CD4-positive, alpha-beta T cell treated with Interleukin-6 at 100 ng/mL for 8 hours (primary cell): ENCODE data around the gene PACC1.
A peak's percentile ranks its signal among the peaks of the same experiment; 100 is the strongest.

Experiments used
- DNase-seq: peaks from one replicate; pipeline ENCODE4 v3.0.0-alpha.2; 2020; ENCODE audit warnings: mixed read lengths, low spot score

The PACC1 gene

DNA sequence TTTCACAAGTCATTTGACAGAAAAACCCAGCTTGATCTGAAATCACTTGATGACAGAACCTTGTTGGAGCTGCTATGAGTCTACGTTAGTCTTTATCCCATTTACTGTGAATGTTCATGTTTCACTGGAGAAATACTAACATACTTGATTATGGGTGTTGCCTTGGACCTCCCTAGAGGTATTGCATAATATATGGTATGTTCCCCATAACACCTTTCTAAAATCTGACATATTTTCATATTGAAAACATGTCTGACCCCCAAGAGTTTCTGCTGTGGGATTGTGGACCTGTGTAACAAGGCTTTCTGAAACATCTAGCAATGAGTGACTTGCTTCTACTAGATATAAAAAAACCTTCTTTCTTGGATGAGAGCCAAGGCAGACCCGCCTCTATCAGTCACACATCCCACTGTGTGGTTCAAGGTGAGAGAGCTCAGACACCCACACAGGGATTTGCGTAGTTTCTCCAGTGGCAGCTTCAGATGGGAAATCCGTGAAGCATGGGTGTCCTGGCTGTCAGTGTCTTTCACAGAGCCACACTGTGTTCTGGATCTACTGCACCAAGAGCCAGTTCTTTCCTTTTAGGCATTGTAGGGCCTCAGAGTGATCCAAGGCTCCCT, 22.6 kb upstream of the PACC1 start:
- no peak for DNase-seq

DNA sequence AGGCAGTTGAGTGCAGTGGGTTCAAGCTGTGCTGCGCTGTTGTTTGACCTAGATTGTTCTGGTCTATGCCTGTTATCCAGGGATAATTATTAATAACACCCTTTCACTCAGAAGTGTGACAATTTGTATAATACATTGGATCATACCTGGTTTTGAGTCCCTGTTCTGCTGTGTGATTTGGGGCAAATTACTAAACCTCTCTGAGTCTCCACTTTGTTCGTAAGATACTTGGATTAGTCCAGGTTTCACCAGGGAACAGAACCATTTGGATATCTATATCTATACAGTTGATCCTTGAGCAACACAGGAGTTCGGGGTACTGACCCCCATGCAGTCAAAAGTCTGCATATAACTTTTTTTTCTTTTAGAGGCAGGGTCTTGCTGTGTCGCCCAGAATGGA, 20.3 kb upstream of the PACC1 start:
- DNase-seq, result no peak

DNA sequence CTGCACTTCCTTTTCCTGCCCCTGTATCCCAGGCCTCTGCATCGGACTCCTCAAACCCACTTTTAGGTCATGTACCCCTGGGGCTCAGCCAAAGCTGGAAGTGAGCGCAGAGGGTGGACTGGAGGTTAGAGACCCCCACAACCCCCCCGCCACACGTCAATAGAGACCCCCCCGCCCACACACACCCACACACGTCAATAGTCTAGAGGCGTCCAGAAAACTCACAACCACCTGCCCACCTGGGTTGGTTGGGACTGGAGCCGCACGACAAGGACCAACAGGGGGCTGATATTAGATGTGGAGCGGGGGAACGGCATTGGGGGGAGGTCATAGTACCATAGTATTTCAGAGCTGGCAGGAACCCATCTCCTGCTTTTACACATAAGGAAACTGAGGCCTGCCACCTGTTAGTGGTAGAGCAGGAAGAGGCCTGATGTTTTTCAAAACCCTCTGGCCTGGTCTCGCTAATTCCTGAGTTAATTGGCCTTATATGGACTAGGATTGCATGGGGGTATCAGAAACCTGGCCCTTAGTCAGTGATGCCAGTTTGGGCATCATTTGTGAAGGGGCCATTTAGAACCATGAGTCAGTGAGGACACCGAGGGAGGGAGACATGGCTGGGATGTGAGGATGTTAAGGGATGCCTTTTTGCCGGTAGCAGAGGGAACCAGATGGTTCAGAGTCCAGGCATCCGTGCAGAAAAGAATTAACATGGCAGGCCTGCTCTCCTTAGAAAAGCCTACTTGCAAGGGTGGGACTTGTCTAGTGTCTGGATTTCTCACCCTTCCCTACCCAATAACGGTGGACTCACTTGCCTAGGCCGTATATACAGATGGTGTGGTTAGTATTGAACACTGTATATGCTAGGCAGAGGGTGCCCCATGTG, 19.1 kb upstream of the PACC1 start:
- no peak for DNase-seq

DNA sequence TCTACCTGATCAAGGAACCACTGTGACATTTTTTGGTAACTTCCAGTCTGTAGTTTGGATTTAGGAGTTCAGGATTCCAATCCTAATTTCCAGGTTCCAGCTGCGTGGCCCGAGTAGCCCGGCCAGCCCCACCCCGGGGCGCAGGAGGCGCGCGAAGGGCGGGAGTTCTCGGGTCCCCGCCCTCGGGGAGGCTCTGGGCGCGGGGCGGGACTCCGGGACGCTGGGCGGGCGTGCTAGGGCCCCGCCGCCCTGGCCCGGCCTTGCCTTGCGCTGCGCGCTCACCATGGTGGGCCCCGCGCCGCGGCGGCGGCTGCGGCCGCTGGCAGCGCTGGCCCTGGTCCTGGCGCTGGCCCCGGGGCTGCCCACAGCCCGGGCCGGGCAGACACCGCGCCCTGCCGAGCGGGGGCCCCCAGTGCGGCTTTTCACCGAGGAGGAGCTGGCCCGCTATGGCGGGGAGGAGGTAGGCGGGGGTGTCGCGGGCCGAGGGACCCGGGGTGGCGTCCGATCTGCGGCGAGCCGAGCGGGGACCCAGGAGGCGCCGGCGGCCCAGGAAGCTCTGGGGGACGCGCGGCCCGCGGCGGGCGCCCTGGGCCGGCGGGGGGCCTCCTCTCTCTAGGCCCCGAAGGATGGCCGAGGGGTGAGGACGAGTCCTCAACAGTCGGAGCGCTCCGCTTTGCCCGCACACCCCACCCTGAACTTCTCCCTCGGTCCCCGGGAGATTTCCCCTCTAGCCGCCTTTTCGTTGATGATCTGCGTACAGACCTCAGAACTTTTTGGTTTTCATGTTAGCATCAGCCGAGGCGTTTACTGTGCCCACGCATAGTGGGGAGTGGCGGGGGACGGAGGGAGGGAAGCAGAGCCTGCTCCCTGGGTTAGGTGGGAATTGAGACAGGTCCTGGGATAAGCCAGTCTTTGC, 18.2 kb upstream of the PACC1 start, which contains the start of gene NENF:
Gene NENF, plus strand, starts transcription at position 260 of the 916 bp plus-strand sequence. Its CDS starts 24 bp downstream, at position 284.
- peak; percentile 68 for DNase-seq

DNA sequence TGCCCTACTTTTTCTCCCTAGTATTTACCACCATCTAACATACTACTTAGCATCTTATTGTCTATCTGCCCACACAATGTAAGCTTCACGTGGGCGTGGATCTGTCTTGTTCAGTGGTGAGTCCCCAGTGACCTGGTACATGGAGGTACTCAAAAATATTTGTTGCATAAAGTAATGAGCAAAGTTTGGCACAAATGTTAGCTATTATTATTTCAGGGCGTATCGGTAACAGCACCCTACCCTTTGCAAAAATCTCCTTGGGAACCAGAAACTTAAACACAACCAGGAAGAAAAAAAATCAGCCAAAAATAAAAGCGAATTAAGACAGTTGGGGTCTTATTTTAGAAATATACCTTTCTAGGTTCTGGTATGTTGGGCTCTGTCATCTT, 17.6 kb upstream of the PACC1 start:
- no peak for DNase-seq

DNA sequence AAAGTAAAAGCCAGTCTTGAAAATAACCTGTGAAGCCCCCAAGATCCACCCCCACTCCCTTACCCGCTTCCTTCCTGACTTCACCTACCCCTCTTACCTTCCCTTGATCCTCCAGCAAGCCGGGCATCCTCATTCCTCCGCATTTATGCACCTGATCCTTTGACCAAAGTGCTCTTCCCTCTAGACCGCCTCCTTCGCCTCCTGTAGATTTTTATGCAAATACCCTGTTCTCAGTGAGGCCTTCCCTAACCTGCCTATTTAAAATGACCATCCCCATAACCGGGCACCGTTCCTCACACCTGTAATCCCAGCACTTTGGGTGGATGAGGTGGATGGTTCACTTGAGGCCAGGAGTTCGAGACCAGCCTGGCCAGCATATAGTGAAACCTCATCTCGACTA, 17.0 kb upstream of the PACC1 start:
- DNase-seq, result no peak

DNA sequence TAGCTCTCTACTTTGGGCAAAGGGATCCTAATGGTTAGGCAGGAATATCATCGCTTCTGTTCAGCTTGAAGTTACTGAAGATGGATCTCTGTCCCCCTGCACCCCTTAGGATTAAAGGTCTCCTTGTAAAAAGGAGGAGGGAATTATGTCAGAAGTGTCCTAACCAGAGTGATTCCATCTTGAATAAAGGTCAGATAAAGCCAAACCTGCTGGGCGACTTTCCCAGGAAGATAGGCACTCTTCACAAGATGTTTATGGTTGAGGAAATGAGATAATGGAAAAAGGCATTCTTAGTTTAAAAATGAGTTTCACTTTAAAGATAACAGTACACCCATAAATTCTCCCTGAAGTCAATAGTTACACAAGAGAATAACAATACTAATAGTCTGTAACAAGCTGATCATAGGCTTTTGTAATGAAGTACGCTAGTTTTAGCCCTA, 16.3 kb upstream of the PACC1 start:
- no peak for DNase-seq

DNA sequence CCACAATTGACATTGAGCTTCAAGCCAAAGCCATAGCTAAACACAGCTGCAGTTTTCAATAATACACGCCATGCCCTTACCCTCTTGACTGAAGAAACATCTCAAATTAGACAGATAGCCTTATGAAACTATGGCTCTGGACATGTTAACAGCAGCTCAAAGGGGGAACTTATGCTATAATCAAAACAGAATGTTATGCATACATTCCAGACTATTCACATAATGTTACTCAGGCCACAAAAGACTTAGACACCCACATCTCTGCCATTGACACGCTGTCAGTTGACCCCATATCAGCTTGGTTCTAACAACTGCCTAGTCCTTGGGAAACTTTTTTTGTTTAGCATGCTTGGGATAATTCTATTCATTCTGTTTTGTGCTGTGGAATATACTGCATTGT, 15.7 kb upstream of the PACC1 start:
- no peak for DNase-seq

DNA sequence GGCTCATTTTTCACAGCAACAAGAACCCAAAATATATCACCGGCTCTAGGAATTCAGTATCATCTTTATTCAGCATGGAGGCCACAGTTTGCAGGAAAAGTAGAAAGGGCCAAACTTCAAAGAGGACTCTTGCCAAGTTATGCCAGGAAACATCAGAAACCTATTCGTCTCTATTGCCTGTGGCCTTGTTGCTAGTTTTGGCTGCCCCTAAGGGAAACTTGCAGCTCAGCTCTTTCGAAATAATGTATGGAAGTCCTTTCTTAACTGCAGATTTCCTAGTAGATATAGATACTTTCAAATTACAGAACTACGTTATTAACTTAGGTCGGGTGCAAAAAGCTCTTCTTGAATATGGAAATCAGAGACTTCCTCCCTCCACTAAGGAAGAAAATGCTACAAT, 13.8 kb upstream of the PACC1 start:
- no peak for DNase-seq

DNA sequence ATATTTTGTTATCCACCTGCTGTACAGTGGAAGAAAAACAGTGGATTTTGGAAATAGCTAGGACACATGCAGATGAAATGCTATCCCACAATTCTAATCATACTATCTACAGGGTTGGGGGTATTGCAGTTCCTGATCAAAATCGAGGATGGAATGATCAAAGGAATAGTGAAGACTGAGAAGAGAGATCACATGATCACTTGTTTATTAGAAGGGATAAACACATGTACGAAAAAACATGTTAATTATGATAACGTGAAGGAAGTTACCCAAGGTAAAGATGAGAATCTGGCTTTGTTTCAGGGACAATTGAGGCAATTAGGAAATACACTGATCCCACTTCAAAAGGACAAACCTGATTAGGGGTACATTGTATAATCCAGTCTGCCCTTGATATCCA, 9.2 kb upstream of the PACC1 start:
- DNase-seq, result no peak

DNA sequence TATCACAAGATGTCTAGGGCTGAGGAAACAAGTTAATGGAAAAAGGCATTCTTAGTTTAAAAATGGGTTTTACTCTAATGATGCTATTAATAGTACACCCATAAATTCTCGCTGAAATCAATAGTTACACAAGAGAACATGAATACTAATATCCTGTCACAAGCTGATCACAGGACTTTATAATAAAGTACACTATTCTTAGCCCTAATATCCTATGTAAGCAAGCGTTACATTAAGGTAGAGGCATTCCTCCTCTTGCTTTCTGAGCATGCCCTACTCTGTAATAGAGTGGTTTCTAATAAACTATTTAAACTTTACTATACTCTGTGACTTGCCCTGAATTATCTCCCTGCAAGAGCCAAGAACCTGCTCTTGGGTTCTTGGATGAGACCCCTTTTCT, 6.5 kb upstream of the PACC1 start:
- no peak for DNase-seq

DNA sequence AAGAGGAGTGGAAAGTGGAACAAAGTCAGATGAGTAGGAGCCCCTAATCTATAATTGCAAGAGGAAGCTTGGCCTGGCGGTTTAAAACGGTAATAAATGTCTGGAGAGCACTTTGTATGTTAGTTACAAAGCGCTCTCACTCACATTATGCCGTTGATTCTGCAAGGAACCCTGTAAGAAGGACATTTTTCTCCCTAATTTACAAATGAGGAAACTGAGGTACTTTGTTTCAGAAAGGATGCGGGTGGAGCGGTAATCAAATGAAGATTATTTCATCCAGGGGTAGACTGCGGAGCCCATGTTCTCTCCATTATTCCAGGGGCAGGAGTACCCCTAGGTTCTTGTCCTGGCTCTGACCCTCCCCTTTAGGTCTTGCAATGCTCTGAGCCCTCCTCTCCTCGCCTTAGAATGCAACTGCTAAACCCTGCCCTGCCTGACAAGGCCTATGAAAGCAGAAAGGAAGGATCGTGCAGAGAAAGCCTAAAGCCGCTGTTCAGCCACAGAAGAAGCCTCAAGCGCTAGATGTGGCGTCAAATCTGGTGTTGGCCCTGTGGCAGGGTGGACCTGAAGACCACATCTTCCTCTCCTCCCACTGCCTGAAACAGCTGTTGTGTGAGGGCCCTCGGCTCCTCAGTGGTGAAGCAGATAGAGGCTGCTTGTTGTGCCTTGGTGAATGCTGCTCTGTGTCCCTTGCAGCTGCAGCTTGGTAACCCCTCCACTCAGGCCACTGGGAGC, 588 bp upstream of the PACC1 start:
- no peak for DNase-seq

DNA sequence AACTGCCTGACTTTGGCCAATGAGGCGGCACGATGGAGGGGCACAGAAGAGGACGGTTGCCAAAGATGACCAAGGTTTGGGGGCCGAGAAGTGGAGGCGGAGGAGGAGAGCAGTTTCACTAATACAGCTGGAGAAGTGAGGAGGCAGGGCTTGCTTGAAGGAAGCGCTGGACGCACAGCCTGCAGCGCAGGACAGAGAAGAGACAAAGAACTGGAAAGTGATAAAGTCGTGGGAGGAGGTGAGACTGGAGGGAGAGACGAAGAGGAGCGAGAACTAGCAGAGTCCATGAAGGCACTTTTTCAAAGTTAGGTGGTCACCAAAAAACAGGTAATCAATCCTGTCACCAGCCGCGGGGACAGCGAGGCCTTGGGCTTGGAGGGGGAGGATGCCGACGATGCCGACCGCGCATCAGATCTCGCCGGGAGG, 771 bp downstream of the PACC1 start:
- no peak for DNase-seq

DNA sequence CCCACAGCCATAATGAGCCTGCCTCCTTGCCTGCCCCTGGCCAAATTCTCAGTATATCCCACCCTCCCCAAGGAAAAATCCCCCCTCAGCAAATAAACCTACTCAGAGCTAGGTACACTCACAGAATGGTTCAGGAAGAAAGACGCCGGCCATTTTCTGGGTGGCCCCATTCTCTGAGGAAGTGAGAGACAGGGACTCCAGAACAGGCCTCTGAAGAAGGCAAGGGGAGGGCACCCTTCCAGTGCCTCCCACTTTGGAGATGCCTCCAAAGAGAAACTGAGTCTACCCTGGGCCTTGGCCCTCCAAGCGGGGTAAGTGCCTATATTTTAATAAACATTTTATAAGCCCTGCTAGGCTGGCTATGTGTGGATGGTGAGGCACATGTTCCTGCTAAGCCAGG, 2.3 kb downstream of the PACC1 start:
- DNase-seq, result no peak

DNA sequence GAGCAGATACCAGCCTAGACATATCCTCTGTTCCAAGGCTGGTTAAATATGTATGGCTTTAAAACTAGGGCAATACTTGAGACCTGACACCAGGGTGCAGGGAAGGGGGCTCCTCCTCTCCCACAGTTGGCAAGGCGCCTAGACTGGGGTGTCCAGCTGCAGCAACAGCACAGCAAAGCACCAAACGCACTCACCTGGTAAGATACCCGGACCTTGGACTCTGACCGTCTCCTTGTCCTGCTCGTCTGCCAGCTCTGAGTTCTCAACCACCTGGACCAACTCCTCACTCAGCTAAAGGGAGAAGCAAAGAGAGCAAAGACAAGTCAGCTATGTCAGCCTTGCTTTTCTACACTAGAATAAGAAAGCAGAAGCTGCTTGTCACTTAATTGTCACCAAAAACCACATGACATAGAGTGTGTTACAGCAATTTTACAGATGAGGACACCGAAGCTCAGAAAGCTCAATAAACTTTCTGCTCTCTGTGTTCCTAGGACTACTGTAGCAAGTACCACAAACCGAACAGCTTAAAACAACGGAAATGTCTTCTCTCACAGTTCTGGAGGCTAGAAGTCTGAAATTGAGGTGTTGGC, 4.4 kb downstream of the PACC1 start:
- no peak for DNase-seq

DNA sequence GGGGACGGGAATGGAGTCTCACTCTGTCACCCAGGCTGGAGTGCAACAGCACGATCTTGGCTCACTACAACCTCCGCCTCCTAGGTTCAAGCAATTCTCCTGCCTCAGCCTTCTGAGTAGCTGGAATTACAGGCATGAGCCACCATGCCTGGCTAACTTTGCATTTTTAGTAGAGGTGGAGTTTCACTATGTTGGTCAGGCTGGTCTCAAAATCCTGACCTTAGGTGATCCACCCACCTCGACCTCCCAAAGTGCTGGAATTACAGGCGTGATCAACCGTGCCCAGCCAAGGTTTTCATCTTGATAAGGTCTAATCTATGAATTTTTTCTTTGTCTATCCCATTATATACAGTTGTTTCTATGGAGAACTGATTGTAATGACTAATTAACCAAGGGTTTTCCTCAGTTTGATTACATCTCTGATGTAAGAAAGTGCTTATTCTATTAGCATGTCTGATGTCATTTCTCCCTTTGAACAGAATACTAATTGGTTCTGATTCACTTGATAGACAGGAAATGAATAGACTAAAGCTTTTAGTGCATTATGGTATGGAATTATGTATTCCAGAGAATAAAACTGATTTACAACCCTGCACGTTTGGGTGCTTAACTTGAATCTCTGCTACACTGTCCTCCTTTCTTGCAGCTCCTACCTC, 11.9 kb downstream of the PACC1 start:
- DNase-seq, result no peak

DNA sequence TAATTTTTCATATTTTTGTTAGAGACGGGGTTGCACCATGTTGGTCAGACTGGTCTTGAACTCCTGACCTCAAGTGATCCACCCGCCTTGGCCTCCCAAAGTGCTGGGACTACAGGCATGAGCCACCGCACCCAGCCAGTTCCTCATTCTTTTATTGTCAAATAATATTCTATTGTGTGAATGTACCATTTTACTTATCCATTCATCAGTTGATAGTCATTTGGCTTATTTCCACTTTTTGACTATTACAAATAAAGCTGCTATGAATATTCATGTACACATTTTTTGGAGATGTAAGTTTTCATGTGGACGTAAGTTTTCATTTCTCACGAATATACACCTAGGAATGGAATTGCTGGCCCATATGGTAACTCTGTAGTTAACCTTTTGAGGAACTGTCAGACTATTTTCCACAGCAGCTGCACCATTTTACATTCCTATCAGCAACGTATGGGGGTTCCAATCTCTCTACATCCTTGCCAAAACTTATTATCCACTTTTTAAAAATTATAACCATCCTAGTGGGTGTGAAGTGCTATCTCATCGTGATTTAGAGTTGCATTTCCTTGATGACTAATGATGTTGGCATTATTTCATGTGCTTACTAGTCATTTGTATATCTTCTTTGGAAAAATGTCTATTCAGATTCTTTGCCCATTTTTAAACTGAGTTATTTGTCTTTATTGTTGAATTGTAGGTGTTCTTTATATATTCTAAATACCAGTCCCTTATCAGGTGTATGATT, 12.7 kb downstream of the PACC1 start:
- no peak for DNase-seq

DNA sequence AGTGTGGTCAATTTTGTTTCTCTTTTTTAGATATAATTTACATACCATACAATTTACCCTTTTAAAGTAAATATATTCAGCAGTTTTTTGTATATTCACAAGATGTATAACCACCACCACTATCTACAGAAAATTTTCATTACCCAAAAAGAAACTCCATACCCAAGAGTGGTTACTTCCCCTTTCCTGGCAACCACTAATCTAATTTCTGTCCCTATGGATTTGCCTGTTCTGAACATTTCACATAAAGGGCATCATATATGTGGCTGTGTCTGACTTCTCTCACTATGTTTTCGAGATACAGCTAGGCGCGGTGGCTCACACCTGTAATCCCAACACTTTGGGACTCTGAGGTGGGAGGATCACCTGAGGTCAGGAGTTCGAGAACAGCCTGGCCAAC, 13.6 kb downstream of the PACC1 start:
- DNase-seq, result no peak

DNA sequence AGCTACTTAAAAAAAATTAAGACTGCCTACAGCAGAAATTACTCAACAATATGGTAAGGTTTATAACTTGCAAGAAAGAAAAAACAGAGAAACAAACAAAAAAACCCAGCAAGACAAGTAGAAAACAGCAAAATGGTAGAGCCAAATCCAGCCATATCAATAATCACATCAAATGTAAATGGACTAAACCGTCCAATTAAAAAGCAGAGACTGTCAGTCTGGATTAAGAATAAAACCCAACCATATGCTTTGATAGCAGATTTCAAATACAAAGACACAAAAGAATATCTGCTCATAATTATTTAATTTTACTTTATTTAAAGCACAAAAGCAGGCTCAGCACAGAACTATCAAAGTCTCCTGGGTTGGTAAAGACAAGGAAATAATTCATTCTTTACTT, 17.5 kb downstream of the PACC1 start:
- DNase-seq, result no peak

DNA sequence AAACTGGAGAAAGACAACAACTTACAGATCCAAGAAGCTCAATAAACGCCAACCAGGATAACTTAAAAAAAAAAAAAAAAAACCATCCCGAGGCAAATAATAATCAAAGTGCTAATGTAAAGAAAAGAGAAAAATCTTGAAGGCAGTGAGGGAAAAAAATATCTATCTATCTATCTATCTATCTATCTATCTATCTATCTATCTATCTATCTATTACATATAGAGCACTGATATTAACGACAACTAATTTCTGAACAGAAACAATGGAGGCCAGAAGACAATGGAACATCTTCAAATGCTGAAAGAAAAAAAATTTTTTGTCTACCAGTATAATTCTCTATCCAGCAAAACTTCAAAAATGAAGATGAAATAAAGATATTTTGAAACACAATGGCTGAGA, 18.0 kb downstream of the PACC1 start:
- DNase-seq, result no peak
